ENCODE measurements around the gene ZKSCAN3. TPM values are rescaled to one million over a fixed set of nuclear protein-coding genes. Genes with fewer than 3 reads are reported as not detected.

ZKSCAN3 gene

DNA sequence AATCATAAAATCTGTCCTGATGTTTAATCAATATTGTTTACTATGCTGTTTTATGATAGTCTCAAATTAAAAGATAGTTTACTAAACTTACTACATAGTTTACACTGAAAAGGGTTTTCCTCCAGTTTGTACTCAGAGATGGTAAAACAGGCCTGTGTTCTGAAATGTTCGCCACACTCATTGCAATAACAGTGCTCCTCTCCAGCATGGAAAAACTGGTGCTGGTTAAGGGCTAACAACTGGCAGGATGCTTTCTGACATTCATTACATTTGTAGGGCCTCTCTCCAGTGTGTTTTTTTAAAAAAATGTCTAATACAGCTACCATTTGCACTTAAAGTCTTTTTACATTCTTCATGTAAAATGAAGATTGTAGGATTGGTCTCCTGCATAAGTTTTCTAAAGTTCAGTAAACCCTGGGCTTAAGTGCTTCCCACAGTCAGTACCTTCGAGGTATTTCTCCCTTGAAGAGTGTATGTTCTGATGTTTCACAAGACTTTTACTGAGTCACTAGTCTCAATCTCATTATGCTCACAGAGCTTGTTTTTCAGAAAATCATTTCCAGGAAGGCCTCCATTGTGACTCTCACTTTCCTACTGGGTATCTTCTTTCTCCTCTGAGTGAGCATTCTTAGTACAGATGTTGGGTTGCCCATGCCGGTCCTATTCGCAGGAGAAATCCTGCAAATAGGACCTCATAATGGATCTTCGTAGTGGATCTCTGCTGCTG, 58.5 kb downstream of the ZKSCAN3 start:
- no peak overlapping the region for H4K5ac ChIP-seq (ENCODE audit: low read length)
- H3K4ac ChIP-seq (ENCODE audit: low read depth, low read length) = no peak overlapping the region
- WGBS (ENCODE audit: extremely low coverage, insufficient coverage, low lambda C conversion rate) = no CpG with 5 or more reads among the region's 5 CpGs
- H2AK5ac ChIP-seq (ENCODE audit: low read length) = no peak overlapping the region
- no peak overlapping the region for H3K9ac ChIP-seq (ENCODE audit: low read length)
- H3K79me1 ChIP-seq (ENCODE audit: low read length) = no peaks in the 10 kb centered on the region
- H3K4me2 ChIP-seq (ENCODE audit: low read length) = no peak overlapping the region
- no peak overlapping the region for H3K56ac ChIP-seq (ENCODE audit: low read length)
- no peaks in the 10 kb centered on the region for H3K79me2 ChIP-seq (ENCODE audit: control insufficient read depth, insufficient read depth, low read length)
- no peaks in the 10 kb centered on the region for H3K36me3 ChIP-seq (ENCODE audit: control insufficient read depth, insufficient read depth, low read length)
- no peak overlapping the region for H3K4me3 ChIP-seq (ENCODE audit: low read length)
- no peak overlapping the region for H3K23ac ChIP-seq (ENCODE audit: low read length)
- no peak for DNase-seq
- no peak overlapping the region for H2BK120ac ChIP-seq (ENCODE audit: low read depth, low read length)
- H3K27ac ChIP-seq (ENCODE audit: low read depth, low read length) = no peak overlapping the region
- no peak overlapping the region for H4K8ac ChIP-seq (ENCODE audit: low read depth, low read length)
- no peaks in the 10 kb centered on the region for H3K27me3 ChIP-seq (ENCODE audit: insufficient read depth, low read length, poor library complexity)
- H2BK5ac ChIP-seq (ENCODE audit: low read length) = no peak overlapping the region
- H3K18ac ChIP-seq (ENCODE audit: low read length) = no peak overlapping the region
- H2BK15ac ChIP-seq (replicated peaks; ENCODE audit: low read depth) = no peak overlapping the region
- no peaks in the 10 kb centered on the region for H3K4me1 ChIP-seq (ENCODE audit: control insufficient read depth, low read depth, low read length)

DNA sequence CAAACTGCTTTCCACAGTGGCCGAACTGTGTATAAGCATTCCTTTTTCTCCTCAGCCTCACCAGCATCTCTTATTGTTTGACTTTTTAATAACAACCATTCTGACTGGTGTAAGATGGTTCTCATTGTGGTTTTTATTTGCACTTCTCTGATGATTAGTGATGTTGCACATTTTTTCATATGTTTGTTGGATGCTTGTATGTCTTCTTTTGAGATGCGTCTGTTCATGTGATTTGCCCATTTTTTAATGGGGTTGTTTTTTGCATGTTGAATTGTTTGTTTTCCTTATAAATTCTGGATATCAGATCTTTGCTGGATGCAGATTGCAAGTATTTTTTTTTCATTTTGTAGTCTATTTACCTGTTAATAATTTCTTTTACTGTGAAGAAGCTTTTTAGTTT, 61.0 kb downstream of the ZKSCAN3 start:
- H2BK5ac ChIP-seq (ENCODE audit: low read length) = no peak overlapping the region

DNA sequence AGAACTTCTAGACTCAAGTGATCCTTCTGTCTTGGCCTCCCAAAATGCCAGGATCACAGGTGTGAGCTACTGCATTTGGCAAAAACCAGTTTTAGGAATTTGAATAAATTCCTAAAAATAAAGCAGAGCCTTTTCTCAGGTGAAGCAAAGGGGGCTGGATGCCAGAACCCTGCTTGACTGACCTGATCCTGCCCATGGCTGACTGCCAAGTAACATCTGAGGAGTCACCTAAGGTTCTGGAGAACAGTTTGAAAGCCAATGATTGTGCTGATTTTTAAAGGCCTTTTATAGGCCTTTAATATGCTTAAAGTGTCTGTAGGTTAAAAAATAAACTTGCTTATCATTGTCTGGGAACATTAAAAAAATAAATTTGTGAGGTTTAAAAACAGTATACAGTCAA, 63.9 kb downstream of the ZKSCAN3 start:
- H3K18ac ChIP-seq (ENCODE audit: low read length) = no peak overlapping the region
- H3K56ac ChIP-seq (ENCODE audit: low read length) = no peak overlapping the region
- no peak overlapping the region for H2BK15ac ChIP-seq (replicated peaks; ENCODE audit: low read depth)
- no peaks in the 10 kb centered on the region for H3K4me1 ChIP-seq (ENCODE audit: control insufficient read depth, low read depth, low read length)
- H3K4ac ChIP-seq (ENCODE audit: low read depth, low read length) = no peak overlapping the region
- H2AK5ac ChIP-seq (ENCODE audit: low read length) = no peak overlapping the region
- no peak overlapping the region for H3K27ac ChIP-seq (ENCODE audit: low read depth, low read length)
- no peak for DNase-seq
- no peaks in the 10 kb centered on the region for H3K27me3 ChIP-seq (ENCODE audit: insufficient read depth, low read length, poor library complexity)
- H3K36me3 ChIP-seq (ENCODE audit: control insufficient read depth, insufficient read depth, low read length) = no peaks in the 10 kb centered on the region
- no peak overlapping the region for H3K4me2 ChIP-seq (ENCODE audit: low read length)
- H3K79me1 ChIP-seq (ENCODE audit: low read length) = no peaks in the 10 kb centered on the region
- no peak overlapping the region for H4K8ac ChIP-seq (ENCODE audit: low read depth, low read length)
- no peak overlapping the region for H2BK5ac ChIP-seq (ENCODE audit: low read length)
- no peak overlapping the region for H4K5ac ChIP-seq (ENCODE audit: low read length)
- no peak overlapping the region for H3K4me3 ChIP-seq (ENCODE audit: low read length)
- H3K23ac ChIP-seq (ENCODE audit: low read length) = no peak overlapping the region
- no peak overlapping the region for H2BK120ac ChIP-seq (ENCODE audit: low read depth, low read length)
- no peak overlapping the region for H3K9ac ChIP-seq (ENCODE audit: low read length)
- no peaks in the 10 kb centered on the region for H3K79me2 ChIP-seq (ENCODE audit: control insufficient read depth, insufficient read depth, low read length)

More for the DNA sequence above, 61.0 kb downstream of the ZKSCAN3 start:
- Histone ChIP-seq H3K79me1 (ENCODE audit: low read length) (no peaks in the 10 kb centered on the region), H2AK5ac (ENCODE audit: low read length) (no peak overlapping the region), H3K18ac (ENCODE audit: low read length) (no peak overlapping the region), H3K56ac (ENCODE audit: low read length) (no peak overlapping the region), H4K8ac (ENCODE audit: low read depth, low read length) (no peak overlapping the region), H3K27me3 (ENCODE audit: insufficient read depth, low read length, poor library complexity) (no peaks in the 10 kb centered on the region), H3K27ac (ENCODE audit: low read depth, low read length) (no peak overlapping the region), H3K36me3 (ENCODE audit: control insufficient read depth, insufficient read depth, low read length) (no peaks in the 10 kb centered on the region), H3K4me3 (ENCODE audit: low read length) (no peak overlapping the region), H4K5ac (ENCODE audit: low read length) (no peak overlapping the region), H3K79me2 (ENCODE audit: control insufficient read depth, insufficient read depth, low read length) (no peaks in the 10 kb centered on the region), H3K9ac (ENCODE audit: low read length) (no peak overlapping the region), H2BK15ac (replicated peaks; ENCODE audit: low read depth) (no peak overlapping the region), H3K23ac (ENCODE audit: low read length) (no peak overlapping the region), H3K4ac (ENCODE audit: low read depth, low read length) (no peak overlapping the region), H3K4me2 (ENCODE audit: low read length) (no peak overlapping the region), H2BK120ac (ENCODE audit: low read depth, low read length) (no peak overlapping the region), H3K4me1 (ENCODE audit: control insufficient read depth, low read depth, low read length) (no peaks in the 10 kb centered on the region)
- DNase-seq = no peak
- WGBS (ENCODE audit: extremely low coverage, insufficient coverage, low lambda C conversion rate) = no CpG with 5 or more reads among the region's 2 CpGs

Small RNAs within 50 kb of the gene (small RNA-seq; reads per million reads assigned to genes)
- gene AL021997.1 (ENCODE audit: insufficient read depth) (not detected), gene AL021997.2 (ENCODE audit: insufficient read depth) (not detected), gene RNU2-45P (ENCODE audit: insufficient read depth) (not detected)
